NCI-H345 (cell line): ENCODE measurements around the gene REXO1.
"Not testable (repeated sequence)": the region's sequence is repeated elsewhere in the genome, so short reads cannot be mapped to it uniquely, and the experiment has no call there.

Source experiments
- DNase-seq: peaks from one replicate; lab custom pipeline; 2025; lab: John Stamatoyannopoulos, UW

The REXO1 gene

DNA sequence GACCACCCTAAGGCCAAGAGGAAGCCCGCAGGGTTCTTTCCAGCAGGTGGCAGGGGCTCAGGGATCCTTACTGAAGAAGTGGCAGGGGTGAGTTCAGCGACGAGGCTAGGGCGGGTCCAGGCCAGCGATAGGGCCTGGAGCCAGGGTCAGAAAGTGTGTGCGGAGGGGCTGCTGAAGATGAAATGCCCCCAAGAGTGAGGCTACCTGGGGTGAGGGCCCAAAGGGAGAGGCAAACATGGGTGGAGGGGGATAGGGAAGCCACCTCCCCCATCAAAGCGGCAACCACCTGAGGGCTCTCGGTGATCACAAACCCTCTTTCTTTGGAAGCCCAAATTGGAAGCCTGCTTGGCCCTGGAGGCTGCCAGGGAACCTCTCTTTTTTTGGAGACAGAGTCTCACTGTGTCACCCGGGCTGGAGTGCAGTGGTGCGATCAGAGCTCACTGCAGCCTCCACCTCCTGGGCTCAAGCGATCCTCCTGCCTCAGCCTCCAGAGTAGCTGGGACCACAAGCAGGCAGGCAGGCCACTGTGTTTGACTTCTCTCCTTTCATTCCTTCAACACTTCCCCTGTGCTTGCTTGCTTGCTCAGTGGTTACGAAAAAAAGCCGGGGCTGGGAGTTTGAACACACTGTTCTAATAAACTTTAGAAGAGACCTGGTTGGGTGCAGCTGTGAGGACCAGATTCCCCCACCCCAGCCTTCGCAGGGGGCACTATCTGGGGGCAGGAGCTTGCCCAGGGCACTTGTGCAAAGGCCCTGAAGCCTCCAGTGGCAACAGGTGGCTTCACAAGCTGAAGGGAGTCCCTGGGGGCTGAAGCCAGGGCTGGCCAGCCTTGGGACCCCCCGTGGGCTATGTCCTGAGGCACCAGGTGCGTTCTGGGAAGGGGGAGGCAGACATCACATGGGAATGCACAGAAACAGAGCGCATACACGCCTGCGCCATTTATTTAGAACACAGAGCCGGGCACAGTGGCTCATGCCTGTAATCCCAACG lies 34.8 kb downstream of the REXO1 start:
- no peak for DNase-seq

DNA sequence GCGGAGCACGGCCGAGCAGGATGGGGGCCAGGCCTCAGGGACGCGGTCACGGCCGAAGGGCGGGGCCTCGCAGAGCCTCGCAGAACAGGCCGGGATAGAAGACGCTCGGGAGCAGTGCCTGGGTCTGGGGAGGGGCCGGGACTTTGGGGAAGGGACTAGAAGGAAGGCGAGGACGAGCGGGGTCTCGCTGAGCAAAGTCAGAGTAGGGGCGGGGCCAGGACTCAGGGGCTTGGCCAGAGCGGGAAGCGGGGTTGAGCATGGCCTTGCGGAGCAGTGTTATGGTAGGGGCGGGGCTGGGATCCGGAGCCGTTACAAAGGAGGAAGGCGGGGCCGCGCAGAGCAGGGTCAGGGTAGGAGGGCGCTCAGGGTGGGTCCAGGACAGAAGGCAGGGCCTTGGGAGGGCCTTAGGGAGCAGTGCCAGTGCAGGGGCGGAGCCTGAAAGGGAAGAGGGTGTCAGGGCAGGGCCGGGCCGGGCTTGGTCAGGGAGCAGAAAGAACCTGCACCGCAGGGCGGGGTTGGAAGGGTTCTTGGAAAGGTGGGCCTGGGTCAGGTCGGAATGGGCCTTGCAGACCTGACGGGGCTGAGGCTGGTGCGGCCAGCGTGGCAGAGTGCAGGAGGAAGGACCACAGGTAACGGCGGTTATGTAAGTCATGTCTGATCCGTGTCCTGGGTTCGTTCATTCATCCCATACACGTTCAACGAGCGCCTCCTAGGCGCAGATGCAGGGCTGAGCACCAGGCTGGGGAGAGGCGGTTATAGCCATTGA lies 35.7 kb downstream of the REXO1 start:
- DNase-seq: peak; percentile 89

DNA sequence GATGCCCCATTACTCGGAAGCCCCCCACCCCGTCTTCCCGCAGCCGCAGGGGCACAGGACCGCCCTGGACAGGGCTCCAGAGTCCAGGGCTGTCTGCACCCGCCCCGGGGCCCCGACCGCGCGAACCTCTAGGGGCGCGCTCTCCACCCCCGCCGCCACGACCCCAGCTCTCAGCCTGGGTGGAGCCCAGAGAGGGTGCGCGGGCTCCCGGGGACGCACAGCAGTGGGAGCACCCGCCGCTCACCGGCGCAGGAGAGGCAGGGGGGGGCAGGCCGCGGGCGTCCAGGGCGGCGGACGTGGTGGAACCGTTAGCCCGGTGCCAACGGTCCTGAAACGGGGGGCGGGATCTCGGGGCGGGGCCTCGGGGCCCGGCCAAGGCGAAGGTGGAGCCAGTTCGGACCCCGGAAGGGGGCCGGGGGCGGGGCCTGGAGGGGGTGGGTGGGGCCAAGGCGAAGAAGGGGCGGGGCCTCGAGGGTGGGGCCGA lies 36.3 kb downstream of the REXO1 start, which contains the start of gene ATP8B3:
ATP8B3 (minus strand) TSS at position 335 of the 484 bp plus-strand sequence. CDS start 540 bp downstream, outside the sequence.
- DNase-seq: no peak

DNA sequence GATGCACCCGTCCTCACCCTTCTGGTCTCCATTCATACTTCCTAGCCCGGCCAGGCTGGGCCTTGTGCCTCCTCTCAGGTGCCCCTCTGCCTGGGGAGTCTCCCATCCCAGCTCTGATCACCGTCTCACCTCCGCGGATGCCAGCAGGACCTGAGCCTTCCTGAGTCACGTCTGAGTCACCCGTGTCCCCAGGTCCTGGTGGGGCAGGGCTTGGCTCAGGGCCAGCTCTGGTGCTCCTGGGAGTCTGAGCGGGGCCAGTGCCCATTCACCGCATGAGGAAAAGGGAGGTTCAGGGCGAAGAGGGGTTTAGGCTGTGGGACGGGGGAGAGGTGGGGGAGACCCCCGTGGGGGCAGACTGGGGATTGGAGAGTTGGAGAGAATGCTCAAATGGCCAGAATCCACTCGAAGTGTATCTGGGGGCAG lies 36.8 kb downstream of the REXO1 start:
- peak; percentile 29 for DNase-seq

DNA sequence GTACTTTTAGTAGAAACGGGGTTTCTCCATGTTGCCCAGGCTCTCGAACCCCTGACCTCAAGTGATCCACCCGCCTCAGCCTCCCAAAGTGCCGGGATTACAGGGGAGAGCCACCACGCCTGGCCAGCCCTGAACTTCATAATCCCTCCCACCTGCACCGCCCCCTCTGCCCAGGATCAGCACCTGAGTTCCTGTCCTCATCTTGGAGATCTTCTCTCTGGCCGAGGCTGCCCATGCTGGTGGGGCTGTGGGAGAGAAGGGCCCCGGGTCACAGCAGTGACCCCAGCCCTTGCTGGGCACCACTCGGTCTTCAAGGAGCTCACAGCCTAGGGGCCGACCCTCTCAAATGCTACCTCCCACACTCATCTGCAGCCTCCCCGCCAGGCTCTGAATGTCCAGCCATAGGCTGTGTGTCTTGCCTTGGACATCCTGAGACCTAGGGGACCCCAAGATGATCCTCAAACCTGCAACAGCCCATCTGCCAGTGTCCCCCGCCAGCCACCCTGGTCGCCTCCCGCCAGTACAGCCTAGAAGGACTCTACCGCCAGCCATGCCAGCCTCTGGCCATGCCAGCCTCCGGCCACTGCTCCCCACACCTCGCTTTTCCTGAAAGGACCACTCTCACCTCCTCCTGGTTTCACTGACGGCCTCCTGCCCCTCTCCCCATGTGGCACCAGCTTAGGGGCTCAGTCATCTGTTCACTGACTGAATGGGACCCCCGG lies 37.7 kb downstream of the REXO1 start:
- no peak for DNase-seq

DNA sequence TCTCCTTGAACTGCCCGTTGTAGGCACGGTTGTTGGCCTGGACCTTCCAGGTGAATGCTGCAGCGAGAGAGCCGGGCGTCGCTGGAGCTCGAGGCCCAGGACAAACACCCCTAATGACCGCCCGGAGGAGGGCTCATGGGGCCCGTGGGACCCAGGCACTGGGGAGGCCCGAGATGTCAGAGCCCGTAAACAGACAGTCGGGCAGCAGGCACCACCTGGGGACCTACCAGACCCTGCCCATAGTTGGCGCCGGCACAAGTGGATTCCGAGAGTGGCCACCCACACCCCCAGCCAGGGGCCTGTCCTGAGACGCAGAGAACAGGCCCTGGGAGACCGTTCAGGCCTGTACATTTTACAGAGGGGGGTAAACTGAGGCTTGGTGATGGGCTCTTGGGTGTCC lies 38.6 kb downstream of the REXO1 start:
- DNase-seq: no peak

DNA sequence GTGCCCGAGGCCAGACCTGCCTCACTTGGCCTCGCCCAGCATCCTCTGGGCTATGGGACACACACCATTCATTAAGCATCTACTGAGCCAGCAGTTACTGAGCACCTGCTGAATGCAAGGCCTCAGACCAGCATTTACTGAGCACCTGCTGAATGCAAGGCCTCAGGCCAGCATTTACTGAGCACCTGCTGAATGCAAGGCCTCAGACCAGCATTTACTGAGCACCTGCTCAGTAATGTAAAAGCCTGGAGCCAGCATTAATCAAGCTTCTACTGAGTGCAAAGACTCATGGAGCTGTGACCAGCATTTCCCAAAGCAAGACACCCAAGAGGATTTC lies 39.9 kb downstream of the REXO1 start:
- no peak for DNase-seq

DNA sequence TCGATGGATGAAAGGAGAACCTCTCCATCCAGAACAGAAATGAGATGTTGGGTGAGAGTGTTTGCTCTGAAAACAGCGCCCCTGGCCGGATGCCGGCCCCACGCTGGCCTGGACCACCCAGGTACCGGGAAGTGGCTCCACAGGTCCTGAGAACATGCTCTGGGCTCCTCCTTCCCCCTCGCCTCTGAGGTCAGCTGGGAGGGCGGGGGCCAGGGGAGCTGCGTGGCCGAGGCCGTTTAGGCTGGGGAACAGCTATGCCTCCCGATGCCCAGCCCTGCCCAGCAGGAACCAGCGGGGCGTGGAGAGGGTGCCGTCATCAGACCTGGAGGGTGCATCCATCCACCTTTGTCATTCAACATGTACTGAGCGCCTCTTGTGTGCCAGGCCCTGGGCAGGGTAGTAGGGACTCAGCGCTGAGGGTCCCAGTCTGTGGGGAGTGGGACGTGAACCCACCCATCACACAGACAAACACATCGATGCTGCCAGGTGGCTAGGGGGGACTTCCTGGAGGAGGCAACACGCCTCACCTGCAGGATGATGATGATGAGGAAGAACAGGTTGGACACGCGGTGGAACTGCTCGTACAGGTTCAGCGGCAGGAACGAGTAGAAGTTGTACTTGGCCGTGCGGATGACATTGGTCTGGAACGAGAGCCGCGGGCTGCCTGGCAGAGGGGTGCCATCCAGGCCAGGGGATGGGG lies 40.4 kb downstream of the REXO1 start:
- peak; percentile 17 for DNase-seq

DNA sequence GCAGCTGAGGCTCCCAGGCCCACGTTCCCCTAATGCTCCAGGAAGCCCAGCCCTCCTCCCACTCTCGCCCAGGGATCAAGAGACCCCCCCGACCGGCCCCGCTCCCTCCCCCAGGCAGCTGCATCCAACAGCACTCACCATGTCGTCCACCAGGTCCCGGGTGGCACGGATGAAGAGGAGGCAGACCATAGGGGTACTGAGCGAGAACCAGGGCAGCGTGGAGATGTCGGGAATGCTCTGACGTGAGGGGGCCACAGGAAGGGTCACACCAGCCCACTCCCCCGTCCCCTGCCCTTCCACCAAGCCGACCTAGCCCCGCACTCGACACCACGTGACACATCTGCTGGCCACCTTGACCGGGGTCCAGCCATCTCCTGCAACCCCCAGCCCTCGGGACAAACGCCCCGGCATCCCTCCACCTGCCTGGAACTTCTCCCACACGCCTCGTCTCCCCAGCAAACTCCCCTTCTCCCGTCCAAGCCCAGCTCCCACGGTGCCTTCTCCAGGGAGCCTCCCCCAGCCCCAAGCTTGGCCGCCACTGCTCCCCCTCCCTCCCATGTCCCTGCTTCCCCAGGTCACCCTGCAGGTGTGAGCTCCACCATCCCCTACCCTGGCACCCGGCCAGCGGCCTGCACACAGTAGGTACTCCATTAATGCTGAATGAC lies 41.1 kb downstream of the REXO1 start:
- DNase-seq: no peak

DNA sequence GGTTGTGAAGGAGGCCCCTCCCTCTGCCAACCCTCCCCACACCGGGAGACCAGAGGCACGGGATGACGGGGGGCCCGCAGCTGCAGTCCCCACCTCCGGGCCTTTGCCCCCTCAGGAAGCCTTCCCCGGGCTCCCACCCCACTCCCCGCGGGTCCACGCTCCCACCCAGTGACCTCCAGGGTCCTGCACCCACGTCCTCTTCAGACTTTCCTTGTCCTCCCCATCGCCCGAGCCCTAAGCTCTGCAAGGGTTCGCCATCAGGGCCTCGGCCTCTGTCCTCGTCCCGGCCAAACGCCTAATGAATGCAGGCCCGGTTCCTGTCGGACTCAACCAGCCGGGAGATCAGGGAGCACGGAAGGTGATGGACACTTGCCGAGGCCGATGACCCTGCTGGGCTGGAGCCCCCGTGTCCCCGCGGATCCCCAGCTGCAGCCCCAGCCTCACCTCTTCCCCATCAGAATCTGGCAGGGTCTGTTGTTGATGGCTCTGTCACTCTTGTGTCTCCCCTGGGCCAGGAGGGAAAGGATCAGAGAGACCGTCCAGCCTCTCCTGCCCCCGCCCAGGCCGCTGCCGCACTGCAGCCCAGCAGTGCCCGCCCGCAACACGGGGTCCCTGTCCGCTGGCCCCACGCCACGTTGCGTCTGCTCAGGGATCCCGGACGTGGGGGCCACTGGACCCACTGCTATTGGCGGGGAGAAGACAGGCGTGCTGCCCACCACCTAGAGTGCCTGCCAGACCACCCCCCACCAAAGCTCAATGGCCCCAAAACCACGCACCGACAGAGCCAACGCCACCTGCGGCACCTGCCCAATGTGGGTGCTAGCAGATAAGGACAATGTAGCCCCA lies 41.9 kb downstream of the REXO1 start:
- DNase-seq: no peak

DNA sequence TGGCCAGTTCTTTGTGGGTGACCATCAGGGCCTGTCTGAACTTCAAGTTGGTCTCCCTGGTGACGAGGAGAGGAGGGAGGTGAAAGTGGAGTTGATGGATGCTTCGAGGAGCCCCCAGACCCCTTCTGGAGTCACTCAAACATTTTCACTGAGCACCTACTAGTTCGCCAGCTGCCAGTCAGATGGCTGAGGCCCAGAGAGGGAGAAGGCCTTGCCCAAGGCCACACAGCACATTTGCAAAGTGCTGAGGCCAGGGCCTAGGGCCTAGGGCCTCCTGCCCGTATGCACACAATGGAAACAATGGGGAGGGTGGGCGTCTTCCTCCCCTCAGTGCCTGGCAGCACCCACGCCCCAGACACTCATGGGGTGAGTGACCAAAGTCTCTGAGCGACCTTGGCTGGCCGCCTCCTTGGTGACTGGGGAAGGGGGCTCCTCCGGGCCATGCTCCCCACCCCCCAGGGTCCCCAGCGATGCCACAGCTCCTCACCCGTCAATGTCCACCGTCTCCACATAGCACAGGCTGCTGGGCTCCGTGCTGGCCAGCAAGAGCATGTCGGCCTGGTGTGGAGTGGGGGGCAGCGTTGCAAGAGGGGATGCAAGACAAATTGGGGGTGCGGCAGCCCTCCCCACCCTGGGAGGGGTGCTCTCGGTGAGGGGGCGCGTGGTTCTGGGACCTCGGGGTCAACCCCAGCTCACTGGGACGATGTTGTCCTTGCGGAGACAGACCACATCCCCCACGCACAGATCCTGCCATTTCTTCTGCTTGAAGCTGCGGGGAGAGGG lies 42.7 kb downstream of the REXO1 start:
- DNase-seq: no peak

DNA sequence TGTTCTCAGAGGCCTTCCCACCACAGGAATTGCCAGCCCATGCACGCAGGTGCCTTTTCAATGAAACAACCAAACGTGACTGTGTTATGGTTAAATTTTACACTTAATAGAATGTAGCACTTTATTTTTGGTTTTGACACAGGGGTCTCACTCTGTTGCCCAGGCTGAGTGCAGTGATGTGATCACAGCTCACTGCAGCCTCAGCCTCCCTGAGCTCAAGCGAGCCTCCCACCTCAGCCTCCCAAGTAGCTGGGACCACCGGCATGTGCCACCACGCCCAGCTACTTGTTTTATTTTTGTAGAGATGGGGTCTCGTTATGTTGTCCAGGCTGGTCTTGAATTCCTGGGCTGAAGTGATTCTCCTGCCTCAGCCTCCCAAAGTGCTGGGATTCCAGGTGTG lies 43.4 kb downstream of the REXO1 start:
- no peak for DNase-seq

DNA sequence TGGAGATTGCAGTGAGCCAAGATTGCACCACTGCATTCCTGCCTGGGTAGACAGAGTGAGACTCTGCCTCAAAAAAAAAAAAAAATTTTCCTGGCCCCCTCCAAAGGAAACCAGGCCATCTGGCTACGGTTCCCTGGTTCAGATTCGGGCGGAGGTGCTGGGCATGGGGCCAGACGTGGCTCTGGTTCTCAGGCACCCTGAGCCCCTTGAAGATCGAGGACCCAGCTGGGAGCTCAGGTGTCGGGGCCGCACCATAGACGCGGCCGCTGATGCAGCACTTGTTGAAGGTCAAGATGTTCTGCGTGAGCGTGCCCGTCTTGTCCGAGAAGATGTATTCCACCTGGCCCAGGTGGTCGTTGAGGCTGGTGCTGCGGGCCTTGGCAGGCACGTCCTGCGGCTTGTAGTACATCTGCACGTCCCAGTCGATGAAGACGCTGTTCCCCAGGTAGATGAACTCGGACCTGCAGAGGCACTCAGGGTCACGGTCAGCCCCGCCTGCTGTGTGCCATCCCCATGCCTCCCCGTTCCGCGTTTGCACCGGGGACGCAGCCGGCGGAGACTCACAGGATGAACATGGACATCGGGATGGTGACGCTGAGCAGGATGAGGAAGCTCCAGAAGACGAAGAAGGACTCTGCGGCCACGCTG lies 48.5 kb downstream of the REXO1 start:
- DNase-seq: peak; percentile 14

DNA sequence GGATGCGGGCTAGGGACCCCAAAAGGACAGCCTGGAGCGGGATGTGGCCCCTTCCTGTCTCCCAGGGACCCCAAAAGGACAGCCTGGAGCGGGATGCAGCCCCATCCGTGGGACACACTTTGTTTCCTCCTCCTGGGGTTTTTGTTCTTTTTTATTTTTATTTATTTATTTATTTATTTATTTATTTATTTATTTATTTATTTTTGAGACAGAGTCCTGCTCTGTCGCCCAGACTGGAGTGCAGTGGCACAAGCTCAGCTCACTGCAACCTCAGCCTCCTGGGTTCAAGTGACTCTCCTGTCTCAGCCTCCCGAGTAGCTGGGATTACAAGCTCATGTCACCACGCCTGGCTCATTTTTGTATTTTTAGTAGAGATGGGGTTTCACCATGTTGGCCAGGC lies 51.0 kb downstream of the REXO1 start:
- not testable (repeated sequence) for DNase-seq

DNA sequence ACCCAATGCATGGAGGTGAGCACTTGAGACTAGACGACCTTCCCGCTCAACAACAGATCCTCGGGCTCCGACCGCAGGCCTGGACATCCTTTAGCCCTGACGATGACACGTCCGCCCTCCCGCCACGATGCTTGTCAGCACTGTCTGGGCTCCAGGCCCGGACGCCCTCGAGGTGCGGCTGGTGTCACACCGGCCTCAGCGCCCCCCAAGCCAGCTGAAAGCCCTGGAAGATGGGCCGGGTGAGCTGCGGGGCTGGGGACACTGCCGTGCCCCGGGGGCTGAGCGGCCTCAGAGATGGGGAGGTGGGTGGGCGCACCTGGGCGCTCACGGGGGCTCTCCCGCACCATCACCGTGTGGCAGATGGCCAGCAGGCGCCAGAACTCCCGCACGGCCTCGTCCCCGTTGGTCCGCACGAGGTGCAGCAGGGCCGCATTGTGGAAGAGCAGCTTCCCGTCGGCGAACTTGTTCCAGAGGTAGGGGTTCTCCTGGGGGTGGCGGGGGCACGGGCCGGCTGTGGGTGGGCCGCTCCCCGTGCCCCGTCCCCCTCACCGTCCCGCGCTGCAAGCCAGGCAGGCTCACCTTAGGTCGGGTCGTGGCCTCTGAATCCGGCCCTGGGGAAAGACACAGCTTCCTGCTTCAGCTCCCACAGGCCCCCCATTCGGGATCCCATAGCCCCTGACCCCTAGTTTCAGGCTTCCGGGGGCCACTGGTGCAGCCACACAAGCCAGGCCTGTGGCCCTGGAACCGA lies 51.7 kb downstream of the REXO1 start:
- no peak for DNase-seq

DNA sequence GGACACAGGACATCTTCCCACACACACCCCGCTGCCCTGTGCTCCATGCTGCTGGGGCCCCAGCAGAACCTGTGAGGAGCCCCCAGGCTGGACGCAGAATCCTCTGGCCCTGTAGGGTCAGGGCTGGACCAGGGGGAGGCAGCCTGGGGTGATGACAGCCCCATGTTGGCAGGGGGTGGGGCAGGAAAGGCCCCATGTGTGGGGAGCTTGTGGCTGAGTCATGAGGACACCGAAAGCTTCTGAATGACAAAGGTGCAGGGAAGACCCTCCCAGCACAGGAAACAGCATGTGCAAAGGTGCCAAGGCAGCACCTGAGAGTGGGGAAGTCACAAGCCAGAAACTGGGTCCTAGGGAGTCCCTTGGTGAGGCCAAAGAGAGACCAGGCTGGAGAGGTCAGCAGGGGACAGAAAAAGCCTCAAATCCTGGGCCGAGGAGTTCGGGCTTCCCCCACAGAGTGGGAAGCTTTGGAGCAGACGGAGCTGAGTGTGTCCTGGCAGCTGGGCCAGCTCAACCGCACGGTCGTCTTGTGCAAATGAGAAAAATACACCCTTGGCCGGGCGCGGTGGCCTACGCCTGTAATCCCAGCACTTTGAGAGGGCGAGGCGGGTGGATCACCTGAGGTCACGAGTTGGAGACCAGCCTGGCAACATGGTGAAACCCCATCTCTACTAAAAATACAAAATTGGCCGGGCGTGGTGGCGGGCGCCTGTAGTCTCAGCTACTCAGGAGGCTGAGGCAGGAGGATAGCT lies 53.7 kb downstream of the REXO1 start:
- no peak for DNase-seq

DNA sequence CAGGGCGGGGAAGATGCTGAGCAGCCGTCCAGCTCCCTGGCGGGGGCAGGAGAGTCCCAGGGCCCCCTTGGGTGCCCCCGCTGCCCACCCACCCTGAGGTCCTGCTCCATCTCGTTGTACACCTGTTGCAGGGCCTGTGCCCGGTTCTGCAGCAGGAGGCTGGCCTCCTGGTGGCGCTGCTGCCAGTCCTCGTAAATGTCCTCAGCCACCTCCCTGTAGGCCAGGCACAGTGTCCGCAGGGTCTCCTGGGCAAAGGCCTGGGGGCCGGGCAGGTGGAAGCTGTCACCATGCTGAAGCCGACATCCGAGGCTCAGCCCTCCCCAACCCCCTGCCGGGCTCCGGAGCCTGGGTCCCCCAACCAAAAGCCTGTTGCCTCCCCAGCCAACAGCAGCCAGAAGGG lies 56.4 kb downstream of the REXO1 start:
- DNase-seq: no peak
